NCI-H524 (cell line): ENCODE results near the gene COA1.
"Not testable (repeated sequence)": the region's sequence is repeated elsewhere in the genome, so short reads cannot be mapped to it uniquely, and the experiment has no call there.

ENCODE experiments used
- DNase-seq, 2 experiments: peaks; one replicate each; lab custom pipeline; 2025; lab: John Stamatoyannopoulos, UW

COA1 gene

DNA sequence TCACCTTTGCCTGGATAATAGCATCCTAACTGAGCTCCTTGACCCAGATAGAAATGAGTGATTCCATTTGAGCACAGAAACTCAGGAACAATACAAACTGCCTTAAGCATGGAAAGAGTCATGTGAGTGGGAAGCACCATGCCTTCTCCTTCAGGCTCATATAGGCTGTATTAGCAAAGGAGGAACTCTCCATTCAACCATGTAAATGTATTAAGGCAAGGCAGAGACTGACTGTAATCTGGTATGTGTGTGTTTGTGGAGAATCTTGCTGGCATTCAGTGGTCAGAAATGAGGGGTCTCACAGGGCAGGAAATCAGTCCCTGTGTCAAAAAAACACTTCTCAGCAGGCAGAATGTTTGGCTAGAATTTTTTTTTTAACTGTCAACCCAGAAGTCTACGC, 40.2 kb downstream of the COA1 start:
- DNase-seq = no peak

DNA sequence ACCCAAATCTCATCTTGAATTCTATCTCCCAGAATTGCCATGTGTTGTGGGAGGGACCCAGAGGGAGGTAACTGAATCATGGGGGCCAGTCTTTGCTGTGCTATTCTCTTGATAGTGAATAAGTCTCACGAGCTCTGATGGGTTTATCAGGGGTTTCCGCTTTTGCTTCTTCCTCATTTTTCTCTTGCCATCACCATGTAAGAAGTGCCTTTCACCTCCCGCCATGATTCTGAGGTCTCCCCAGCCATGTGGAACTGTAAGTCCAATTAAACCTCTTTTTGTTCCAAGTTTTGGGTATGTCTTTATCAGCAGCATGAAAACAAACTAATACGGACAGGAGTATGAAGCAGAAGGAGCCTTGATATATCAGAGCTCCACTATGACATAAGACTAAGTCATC, 41.5 kb downstream of the COA1 start:
- DNase-seq = not testable (repeated sequence)

DNA sequence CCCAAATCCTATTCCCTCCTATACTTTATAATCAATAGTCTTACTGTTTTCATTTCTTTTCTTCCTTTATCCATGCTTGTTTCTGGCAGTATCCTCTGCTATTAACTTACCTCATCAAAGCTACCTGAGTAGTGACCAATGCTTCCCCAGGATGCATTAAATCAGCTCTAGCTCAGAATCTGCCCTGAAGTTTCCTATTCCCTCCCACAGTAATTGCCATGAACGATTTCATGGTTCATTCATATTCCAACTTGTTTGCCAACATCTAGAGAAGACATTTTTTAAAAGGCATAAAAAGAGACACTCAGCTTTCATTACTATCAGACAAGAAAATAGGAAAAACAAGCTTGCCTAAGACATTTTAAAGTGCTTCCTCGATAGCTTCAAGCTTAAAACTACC, 42.3 kb downstream of the COA1 start:
- no peak for DNase-seq

DNA sequence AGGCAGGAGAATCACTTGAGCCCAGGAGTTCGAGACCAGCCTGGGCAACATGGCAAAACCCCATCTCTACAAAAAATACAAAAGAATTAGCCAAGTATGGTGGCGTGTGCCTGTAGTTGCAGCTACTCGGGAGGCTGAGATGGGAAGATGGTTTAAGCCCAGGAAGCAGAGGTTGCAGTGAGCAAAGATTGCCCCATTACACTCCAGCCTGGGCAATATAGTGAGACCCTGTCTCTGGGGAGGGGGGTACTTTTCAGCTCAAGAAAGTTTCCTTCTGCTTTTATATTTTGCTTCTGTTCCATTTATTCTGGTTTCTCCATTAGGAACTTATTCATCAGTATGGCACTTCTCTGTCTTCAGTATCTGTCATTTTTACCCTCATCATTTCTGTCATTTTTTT, 48.6 kb downstream of the COA1 start:
- DNase-seq = no peak

DNA sequence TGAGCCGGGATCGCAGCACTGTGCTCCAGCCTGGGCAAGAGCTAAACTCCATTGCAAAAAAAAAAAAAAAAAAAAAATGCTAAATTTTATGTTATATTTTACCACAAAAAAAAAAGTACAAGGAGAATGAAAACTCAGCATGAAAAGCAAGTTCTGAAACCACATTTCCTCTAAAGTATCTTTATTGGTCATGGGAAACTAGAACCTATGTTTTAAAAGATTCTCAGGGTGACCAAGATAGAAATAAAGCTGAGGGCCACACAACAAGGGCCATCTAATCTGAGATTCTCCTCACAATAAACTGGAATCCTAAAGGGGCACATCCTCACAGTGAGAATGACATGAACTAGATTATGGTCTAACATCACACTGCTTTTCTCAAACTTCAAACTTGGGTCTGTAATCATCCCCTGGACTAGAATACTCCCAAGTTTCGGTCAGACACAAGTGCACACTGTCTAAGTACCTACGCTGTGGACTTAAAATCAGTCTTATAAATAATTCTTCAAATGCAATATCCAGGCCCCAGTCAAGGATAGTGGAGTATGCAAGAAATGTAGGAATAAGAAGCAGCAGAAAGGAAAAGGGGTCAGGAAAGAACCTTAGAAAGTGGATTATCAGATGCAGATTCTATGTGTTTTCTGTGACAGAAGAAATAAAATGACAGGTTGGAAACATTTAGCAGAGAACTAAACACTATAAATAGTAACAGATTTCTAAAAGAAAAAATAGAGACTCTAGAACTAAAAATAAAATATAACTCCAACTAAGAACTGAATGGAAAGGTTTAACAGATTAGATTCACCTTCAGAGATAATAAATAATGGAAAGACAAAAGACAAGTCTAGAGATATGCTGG, 49.9 kb downstream of the COA1 start:
- DNase-seq = no peak

DNA sequence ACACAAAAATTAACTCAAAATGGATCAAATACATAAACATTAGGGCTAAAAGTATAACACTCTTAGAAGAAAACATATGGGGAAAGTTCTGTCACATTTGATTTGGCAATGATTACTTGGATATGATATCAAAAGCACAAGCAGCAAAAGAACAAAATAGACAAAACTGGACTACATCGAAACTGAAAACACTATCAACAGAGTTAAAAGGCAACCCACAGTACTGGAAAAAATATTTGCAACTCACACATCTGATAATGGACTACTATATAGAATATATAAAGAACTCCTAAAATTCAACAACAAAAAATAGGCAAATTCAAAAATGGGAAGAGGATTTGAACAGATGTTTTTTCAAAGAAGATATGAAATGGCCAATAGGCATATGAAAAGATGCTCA, 51.0 kb downstream of the COA1 start:
- no peak for DNase-seq

DNA sequence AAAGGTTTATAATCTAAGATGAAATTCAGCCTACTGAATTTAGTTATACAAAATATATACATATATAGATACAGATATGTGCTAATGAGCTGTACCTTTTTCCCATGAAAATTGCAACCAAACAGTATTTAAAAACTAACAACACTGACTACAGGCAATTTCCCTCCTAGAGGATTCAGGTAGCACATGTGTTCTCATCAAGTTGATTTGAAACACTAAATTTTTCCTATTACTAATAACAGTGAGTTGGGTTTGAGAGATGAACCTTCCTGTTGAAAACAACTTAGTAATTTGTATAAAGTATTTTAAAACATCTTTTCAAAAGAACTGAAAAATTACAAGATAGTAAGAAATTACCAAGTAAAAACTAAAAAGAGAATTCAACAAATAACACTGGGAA, 51.5 kb downstream of the COA1 start:
- no peak for DNase-seq

DNA sequence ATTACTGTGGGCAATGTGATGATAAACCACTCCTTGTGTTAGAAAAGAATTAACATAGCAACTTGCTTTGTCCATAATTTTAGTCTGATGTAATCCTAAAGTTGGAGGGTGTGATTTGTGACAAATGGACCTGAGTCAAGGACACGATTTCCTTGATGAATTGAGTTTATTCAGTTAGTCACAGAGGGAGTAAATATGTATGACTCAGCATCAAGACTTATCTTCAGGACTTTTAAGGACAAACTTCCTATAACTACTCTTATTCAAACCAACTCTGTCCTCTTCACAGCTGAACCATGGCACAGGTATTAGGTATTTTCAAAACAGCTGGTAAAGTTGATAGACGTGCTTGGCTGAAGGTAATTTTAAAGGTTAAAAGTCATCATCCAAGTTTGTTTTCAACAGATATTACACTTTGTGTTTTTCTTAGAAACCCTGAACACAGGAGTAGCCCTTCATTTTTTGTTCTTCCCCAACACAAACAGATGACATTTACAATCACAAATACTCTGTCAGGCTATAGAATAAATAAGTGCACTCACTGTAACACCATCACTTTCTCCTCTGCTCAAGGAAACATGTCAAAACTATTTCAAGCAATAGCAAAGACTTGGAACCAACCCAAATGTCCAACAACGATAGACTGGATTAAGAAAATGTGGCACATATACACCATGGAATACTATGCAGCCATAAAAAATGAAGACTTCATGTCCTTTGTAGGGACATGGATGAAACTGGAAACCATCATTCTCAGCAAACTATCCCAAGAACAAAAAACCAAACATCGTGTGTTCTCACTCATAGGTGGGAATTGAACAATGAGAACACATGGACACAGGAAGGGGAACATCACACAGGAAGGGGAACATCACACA, 54.5 kb downstream of the COA1 start:
- no peak for DNase-seq

DNA sequence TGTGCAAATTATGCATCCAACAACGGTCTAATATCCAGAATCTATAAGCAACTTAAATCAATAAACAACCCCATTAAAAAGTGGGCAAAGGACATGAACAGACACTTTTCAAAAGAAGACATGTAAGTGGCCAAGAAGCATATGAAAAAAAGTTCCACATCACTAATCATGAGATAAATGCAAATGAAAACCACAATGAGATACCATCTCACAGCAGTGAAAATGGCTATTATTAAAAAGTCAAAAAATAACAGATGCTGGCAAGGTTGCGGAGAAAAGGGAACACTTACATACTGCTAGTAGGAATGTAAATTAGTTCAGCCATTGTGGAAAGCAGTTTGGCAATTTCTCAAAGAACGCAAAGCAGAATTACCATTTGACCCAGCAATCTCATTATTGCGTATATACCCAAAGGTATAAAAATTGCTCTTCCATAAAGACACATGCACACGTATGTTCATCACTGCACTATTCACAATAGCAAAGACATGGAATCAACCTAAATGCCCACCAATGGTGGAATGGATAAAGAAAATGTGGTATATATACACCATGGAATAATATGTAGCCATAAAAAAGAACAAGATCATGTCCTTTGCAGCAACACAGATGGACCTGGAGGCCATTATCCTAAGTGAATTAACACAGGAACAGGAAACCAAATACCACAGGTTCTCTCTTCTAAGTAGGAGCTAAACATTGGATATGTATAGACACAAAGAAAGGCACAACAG, 55.9 kb downstream of the COA1 start:
- DNase-seq = not testable (repeated sequence)

DNA sequence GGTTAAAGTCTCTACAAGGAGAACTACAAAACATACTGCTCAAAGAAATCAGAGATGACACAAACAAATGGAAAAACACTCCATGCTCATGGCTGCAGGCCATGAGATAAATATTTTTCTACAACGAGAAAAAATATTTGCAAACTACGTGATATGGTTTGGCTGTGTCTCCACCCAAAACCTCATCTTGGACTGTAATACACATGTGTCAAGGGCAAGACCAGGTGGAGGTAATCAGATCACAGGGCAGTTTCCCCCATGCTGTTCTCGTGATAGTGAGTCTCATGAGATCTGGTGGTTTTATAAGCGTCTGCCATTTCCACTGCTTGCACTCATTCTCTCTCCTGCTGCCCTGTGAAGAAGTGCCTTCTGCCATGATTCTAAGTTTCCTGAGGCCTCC, 57.8 kb downstream of the COA1 start:
- no peak for DNase-seq

DNA sequence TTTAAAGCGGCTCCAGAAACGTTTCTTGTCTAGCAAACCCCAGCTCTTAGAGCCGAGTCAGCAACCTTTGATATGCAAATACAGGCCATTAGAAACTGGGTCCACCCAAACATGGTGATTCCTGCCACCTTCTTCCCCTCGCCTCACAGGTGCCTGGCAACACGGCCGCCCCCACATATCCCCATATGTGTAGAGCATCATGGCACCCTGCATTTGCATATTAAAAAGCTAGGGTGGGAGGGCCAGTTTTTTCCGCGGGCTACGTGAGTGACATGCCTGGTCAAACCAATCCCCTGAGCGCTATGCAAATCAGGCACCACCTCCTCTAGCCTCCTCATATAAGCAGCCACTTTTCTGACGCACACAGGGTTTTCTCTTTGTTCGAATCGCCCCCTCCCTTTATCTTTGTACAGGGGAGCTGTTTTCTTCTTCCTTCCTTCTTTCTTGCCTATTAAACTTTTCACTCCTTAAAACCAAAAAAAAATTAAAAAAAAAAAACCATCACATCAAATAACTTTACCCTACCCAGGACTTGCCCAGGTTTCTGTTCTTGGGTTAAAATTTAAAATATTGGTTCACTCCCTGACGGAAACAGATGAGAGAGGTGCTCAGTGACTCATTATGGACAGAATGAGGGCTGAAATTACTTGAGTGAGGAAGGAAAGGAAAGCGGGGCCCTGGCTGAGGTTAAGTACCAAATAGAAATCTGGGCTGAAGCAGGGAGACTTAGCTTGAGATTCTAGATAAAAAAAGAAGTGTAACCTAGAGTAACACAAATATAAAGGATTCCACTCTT, 59.8 kb downstream of the COA1 start:
- no peak for DNase-seq

DNA sequence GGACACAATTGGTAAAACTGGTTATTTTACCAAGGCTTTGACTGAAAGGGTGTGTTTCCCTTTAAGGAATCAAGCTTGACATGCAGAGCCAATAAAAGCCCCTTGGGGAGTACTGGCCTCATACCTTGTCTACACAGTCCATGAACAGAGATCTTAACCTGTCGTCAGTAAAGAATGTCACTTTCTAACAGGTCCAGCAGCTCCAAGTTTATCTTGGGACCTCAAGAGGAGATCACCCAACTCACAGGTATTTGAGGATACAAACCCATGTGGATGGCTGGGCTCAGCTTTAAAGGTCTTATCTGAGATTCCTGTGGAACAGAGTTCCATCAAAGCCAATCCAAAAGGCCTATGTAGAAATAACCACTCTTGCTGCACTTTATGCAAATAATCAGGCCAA, 61.3 kb downstream of the COA1 start:
- no peak for DNase-seq

DNA sequence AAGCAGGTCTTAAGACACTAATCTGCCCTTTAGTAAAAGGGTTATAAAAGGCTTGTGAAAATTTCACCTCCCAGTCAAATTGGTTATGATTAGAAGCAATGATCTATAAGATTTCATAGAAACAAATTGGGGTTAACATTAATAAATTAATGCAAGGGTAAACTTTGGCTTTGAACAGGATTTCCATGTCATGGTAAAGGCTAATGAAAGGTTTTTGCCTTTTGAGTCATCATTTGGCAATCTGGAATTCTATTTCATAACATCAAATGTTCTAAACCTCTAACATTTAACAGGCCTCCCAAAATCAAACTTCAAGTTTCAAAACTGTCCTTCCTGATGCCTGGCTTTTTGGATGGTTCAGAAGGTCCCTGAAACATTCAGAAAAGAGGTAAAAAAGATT, 62.4 kb downstream of the COA1 start:
- DNase-seq = no peak

DNA sequence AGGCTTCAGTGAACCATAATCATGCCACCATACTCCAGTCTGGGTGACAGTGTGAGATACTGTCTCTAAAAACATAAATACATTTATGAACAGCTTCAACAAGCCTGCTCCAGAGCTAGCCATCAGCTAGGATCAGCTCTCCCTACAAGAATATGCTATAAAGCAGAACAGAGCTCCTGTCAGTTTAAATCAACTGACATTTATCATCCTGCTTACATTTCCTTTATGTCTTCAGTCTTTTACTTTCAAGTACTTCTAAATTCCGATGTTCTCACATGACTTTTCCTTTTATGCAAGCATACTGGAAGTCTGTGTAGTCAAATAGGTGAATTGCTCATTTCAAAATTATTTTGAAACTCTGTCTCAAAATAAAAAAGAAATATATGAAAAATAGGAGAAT, 64.6 kb downstream of the COA1 start:
- DNase-seq = no peak

DNA sequence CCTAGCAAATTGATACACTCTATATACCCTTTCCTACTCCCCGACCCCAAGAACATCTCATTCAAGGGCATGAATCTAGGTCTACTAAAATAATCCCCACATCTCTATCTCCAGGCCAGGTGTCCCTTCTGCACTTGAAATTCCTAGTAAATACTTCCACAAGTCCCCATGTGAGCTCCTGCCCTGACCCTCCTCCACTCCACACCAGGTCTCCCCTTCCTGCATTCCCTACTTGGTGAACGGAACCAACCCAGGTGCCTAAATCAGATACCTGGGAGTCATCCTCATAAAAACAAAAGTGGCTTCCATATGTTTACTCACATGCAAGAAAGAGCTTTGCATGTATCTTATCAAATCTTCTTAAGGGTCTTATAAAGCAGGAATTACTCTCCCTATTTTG, 69.2 kb downstream of the COA1 start:
- DNase-seq = no peak

DNA sequence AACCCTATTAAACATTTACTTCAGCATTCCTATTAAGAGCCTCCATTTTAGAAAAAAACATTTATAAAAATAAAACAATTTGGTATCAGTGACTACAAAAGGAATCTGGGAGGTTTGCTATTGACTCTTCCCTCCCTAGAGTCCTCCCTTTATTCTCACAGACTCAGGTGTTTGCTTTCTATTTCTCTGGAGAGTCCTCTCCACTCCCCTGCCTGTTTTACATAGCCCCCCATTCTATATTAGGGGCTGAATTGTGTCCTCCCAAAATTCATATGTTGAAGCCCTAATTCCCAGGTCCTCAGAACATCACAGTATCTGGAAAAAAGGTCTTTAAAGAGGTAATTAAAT, 69.8 kb downstream of the COA1 start:
- no peak for DNase-seq

DNA sequence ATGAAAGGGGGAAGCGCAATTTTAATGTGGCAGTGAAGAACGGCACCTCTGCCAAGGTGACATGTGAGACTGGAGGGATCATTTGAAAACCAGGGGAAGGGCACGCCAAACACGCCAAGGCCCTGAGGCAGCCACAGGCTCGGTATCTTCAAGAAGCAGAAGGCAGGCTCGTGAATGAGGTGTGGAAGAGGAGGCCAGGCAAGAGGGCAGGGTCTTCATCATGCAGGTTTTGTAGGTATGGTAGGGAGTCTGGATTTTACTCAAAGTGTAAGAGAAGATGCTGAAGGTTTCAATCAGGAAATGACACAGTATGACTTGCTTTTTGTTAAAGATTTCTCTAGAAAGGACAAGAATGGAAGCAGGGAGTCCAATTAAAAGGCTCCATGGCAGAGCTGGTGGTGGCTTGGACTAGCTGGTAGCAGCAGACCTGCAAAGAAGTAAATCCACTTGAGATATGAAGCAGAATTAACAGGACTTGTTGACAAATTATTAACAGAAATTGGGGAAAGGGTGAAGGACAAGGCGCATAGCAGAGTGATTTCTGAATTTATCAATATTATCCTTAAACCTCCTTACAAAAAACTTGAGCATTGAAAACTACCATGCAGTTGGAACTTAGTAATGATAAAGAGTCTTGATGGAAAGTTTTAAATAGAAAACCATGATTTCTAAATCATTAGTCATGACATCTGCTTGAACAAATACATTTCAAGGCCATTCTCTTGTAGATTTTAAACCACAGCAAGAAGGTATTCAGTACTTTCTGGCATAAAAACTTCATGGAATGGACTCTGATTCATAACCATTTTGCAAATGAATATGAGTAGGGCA, 70.4 kb downstream of the COA1 start:
- no peak for DNase-seq

DNA sequence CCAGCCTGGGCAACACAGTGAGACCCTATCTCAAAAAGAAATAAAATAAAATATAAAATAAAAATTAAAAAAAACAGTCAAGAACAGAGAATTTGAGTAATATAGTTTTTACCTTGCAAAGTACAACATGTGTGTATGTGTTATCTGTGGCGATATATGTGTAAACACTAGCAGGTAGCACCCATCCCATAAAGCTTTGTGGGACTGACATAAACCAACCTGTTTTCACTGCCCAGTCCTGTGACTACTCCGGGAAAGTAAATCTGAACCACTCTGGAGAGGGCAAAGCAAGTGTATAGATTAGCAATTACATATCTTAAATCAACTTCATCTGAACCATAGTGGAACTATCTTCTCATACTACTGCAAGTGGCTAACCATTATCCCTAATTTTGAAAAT, 72.3 kb downstream of the COA1 start:
- DNase-seq = no peak

DNA sequence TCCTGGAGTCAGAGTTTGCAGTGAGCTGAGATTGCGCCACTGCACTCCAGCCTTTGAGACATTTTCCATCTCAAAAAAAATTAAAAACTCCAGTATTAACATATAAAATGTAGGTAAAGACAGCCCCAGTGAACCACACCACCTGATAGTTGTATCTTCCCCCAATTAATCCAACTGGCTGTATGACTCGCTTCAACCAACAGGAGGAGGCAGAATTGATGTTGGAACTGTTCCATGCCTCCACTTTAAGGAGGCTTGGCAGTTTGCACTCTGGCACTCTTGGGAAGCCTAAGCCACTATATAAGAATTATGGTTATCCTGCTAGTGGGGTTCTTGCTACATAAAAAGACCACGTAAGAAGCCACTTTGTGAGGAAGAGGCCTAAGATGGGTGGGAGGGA, 73.7 kb downstream of the COA1 start:
- no peak for DNase-seq

DNA sequence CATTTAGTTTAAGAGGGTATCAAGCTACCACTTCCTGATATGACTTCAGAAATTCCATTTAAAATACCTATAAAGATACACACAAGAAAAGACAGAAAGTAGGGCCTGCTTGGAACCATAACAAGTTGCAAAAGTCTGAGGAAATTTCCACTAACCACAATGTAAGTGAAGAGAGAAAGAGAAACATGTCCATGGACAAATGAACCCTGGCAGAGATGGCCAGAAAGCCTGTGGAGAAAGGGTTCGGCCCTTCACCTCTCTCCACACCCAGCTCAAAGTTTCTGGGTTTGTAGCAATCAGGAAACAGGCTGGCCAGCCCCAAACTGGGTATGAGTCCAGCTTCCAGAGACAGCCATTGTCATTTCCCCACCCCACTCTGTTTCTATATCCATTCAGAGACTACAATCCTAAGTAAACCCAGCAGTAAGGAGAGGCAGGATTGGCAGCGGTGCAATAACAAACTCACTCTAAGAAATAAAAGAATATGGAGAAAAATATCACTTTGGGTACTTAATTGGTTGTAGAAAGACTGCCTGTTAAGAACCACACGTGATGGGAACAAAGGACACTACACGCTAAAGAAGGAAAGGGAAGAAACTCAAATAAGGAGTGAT, 75.3 kb downstream of the COA1 start:
- DNase-seq = no peak

DNA sequence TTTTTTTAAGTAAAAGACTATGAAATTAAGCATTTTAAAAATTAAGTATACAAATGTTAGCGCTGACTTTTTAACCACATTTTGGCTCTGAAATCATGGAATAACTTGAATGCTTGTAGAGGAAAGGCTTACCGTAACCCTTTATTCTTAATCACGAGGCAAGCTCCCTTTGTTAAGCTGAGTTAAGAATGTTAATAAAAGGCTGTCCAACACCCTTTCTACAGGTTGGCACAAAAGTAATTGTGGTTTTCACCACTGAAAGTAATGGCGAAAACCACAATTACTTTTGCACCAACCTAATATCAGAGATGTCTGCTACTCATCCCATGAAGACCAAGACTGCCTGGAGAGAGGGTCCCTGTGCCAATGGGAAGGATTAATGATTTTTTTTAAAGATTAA, 75.9 kb downstream of the COA1 start:
- DNase-seq = no peak
